ENCODE data around the gene LAMTOR1.

Gene LAMTOR1

DNA sequence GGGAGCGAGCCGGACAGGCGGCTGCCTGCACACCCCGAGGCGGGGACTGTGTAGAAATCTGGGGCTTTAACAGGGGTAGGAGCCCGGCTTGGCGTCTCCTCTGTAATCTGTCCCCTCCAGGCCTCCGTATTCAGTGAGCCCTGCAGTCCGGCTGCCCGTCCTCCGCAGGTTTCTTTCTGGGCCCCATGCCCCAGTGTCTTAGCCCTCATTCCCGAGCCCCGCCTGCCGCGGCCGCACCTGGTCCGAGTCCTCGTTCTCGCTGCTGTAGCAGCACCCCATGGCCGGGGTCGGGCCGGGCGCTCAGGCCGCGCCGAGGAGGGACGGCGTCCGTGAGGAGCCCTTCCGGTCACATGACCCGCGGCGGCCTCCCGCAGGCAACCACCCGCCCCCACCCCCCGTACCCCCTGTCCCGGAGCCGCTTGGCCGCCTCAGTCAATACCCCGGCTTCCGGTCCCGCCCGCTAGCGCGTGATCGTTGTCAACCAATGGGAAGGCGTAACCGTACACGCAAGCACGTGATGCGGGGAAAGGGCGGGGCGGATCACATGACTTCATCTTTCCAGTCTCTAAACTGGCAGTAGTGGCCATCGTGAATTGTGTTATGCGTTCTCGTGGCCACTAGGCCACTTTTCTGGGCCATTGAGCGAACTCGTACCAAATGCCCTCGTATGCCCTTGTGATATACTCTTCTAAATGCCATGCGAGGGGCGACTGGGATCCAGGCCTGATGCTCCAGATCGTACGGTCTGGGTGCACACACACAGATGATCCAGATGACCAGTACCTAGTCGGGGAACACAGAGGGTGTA lies at the start of gene LAMTOR1:
Gene LAMTOR1, minus strand, starts transcription at position 352 of the 808 bp plus-strand sequence. Its CDS starts 73 bp downstream, at position 279.
- TF ChIP-seq EZH2phosphoT487 (conservative IDR thresholded peaks at IDR 0.05; ENCODE audit: low read length) = no peak
- TF ChIP-seq, protein P1, sequence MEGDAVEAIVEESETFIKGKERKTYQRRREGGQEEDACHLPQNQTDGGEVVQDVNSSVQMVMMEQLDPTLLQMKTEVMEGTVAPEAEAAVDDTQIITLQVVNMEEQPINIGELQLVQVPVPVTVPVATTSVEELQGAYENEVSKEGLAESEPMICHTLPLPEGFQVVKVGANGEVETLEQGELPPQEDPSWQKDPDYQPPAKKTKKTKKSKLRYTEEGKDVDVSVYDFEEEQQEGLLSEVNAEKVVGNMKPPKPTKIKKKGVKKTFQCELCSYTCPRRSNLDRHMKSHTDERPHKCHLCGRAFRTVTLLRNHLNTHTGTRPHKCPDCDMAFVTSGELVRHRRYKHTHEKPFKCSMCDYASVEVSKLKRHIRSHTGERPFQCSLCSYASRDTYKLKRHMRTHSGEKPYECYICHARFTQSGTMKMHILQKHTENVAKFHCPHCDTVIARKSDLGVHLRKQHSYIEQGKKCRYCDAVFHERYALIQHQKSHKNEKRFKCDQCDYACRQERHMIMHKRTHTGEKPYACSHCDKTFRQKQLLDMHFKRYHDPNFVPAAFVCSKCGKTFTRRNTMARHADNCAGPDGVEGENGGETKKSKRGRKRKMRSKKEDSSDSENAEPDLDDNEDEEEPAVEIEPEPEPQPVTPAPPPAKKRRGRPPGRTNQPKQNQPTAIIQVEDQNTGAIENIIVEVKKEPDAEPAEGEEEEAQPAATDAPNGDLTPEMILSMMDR (IDR thresholded peaks at IDR 0.05; ENCODE audit: insufficient read depth, low read length, poor library complexity, severe bottlenecking) = no peak
- Histone ChIP-seq H3K36me3 (ENCODE audit: low read length) (no peaks in the 10 kb centered on the region), H3K9ac (ENCODE audit: low read length) (peak within 1 kb of the TSS; percentile 96), H3K27me3 (ENCODE audit: low read length) (no peaks in the 10 kb centered on the region), H3K4me2 (ENCODE audit: low read depth, low read length, poor library complexity, severe bottlenecking) (peak within 1 kb of the TSS; percentile 79), H2AFZ (ENCODE audit: low read depth, low read length, severe bottlenecking) (peak within 1 kb of the TSS; percentile 28), H4K20me1 (ENCODE audit: low read depth, low read length) (no peaks in the 10 kb centered on the region), H3K9me2 (replicated peaks; ENCODE audit: insufficient read depth, low read length) (no peaks in the 10 kb centered on the region), H3K27ac (ENCODE audit: low read depth, low read length) (peak within 1 kb of the TSS; percentile 76), H3F3A (ENCODE audit: insufficient read depth) (no peaks in the 10 kb centered on the region), H3K4me3 (ENCODE audit: insufficient read depth, low read length, poor library complexity, severe bottlenecking) (peak within 1 kb of the TSS; percentile 97), H3K9me3 (ENCODE audit: insufficient read depth, low read length) (no peaks in the 10 kb centered on the region), H3K79me2 (ENCODE audit: insufficient read depth, low read length) (peaks cover 38% of the 10 kb centered on the region)

DNA sequence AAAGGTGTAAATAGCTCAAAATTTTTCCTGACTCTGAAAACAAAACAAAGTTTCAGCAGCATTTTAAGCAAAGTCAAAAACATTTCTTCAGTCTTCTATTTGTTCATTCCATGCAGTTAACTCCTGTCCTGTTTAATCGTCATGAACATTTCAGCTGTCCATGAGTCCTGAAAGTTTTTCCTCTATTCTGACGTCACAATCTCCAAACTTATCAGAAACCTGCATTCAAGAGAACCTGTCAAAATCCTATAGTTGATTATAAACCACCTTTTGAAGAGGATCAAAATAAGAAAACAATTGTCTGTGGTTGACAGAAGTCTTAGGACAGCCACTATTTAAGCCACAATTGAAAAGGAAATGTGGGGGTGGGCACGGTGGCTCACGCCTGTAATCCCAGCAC lies 47.8 kb upstream of the LAMTOR1 start:
- Histone ChIP-seq H3K4me2 (ENCODE audit: low read depth, low read length, poor library complexity, severe bottlenecking) (no peak overlapping the region), H3K36me3 (ENCODE audit: low read length) (no peaks in the 10 kb centered on the region), H3K9ac (ENCODE audit: low read length) (no peak overlapping the region), H3K4me3 (ENCODE audit: insufficient read depth, low read length, poor library complexity, severe bottlenecking) (no peak overlapping the region), H3F3A (ENCODE audit: insufficient read depth) (no peaks in the 10 kb centered on the region), H3K27me3 (ENCODE audit: low read length) (no peaks in the 10 kb centered on the region), H3K9me3 (ENCODE audit: insufficient read depth, low read length) (no peaks in the 10 kb centered on the region), H4K20me1 (ENCODE audit: low read depth, low read length) (no peaks in the 10 kb centered on the region), H3K9me2 (replicated peaks; ENCODE audit: insufficient read depth, low read length) (no peaks in the 10 kb centered on the region), H2AFZ (ENCODE audit: low read depth, low read length, severe bottlenecking) (no peak overlapping the region), H3K79me2 (ENCODE audit: insufficient read depth, low read length) (no peaks in the 10 kb centered on the region), H3K27ac (ENCODE audit: low read depth, low read length) (no peak overlapping the region)
- TF ChIP-seq, protein P1 (IDR thresholded peaks at IDR 0.05; ENCODE audit: insufficient read depth, low read length, poor library complexity, severe bottlenecking) = no peak
- TF ChIP-seq EZH2phosphoT487 (conservative IDR thresholded peaks at IDR 0.05; ENCODE audit: low read length) = no peak

DNA sequence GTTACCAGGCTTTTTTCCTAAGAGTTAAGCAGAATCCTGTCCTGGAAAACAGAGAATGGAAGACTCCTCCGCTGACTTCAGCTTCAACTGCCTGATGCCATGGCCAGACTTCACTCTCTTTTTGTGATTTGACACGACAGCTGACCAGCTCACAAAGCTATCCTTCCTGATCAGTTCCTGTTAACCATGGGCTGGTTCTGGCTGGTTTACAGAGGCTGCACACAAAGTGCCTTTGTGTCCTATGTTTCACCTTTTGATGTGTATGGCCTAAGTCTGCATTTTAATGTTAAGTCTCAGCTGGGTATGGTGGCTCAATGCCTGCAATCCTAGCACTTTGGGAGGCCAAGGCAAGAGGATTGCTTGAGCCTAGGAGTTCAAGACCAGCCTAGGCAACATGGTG lies 43.5 kb upstream of the LAMTOR1 start:
- no peak overlapping the region for H2AFZ ChIP-seq (ENCODE audit: low read depth, low read length, severe bottlenecking)
- no peaks in the 10 kb centered on the region for H3F3A ChIP-seq (ENCODE audit: insufficient read depth)
- no peaks in the 10 kb centered on the region for H3K36me3 ChIP-seq (ENCODE audit: low read length)
- no peaks in the 10 kb centered on the region for H3K27me3 ChIP-seq (ENCODE audit: low read length)
- no peaks in the 10 kb centered on the region for H4K20me1 ChIP-seq (ENCODE audit: low read depth, low read length)
- H3K9me3 ChIP-seq (ENCODE audit: insufficient read depth, low read length) = no peaks in the 10 kb centered on the region
- H3K27ac ChIP-seq (ENCODE audit: low read depth, low read length) = no peak overlapping the region
- H3K9me2 ChIP-seq (replicated peaks; ENCODE audit: insufficient read depth, low read length) = no peaks in the 10 kb centered on the region
- H3K79me2 ChIP-seq (ENCODE audit: insufficient read depth, low read length) = no peaks in the 10 kb centered on the region
- no peak overlapping the region for H3K4me2 ChIP-seq (ENCODE audit: low read depth, low read length, poor library complexity, severe bottlenecking)
- H3K4me3 ChIP-seq (ENCODE audit: insufficient read depth, low read length, poor library complexity, severe bottlenecking) = no peak overlapping the region
- H3K9ac ChIP-seq (ENCODE audit: low read length) = no peak overlapping the region
- TF ChIP-seq, protein P1 (IDR thresholded peaks at IDR 0.05; ENCODE audit: insufficient read depth, low read length, poor library complexity, severe bottlenecking) = no peak
- TF ChIP-seq EZH2phosphoT487 (conservative IDR thresholded peaks at IDR 0.05; ENCODE audit: low read length) = no peak

Data from SU-DHL-6 (cell line).